ENCODE results near the gene RPN1.

The RPN1 gene

GRCh38 chr3:128618398-128618726 is 32.3 kb downstream of the RPN1 start:
- peaks cover 26% of the 10 kb centered on the region for H3K79me2 ChIP-seq (ENCODE audit: insufficient read depth, low read length)
- H3K4me3 ChIP-seq (ENCODE audit: low read depth in 1 of 2, low read length in 2 of 2) = peak overlapping the region; percentile 60 to 91
- ATAC-seq (ENCODE audit: insufficient read depth, low read depth) (no peak), DNase-seq (no peak)
- peak overlapping the region; percentile 81 for H3K9ac ChIP-seq (ENCODE audit: low read depth, low read length)
- TF ChIP-seq EZH2 (IDR thresholded peaks at IDR 0.05; ENCODE audit: borderline replicate concordance, low read depth, low read length, severe bottlenecking) (no peak), CTCF (IDR thresholded peaks at IDR 0.05; ENCODE audit: borderline replicate concordance, extremely low read depth, low read length, poor library complexity, severe bottlenecking) (no peak)
- peaks cover 36% of the 10 kb centered on the region for H3K4me1 ChIP-seq (ENCODE audit: insufficient read depth, low read length)
- peak overlapping the region; percentile 99 for H3K4me2 ChIP-seq (ENCODE audit: insufficient read depth, low read length)
- peaks cover 6% of the 10 kb centered on the region; the same call in 1 of the 2 replicates for H4K20me1 ChIP-seq (ENCODE audit: insufficient read depth, low read length)
- peaks cover 51% of the 10 kb centered on the region for H3K36me3 ChIP-seq (ENCODE audit: insufficient read depth, low read length)
- peak overlapping the region; percentile 90 for H2AFZ ChIP-seq (ENCODE audit: low read depth, low read length)
- peak overlapping the region; percentile 84 for H3K27ac ChIP-seq (ENCODE audit: low read length)
- no peaks in the 10 kb centered on the region for H3K9me3 ChIP-seq (ENCODE audit: insufficient read depth, low read length, severe bottlenecking)
- H3K27me3 ChIP-seq (ENCODE audit: insufficient read depth, low read length, poor library complexity) = no peaks in the 10 kb centered on the region

GRCh38 chr3:128617557-128618397 is 32.8 kb downstream of the RPN1 start:
- no peaks in the 10 kb centered on the region for H3K9me3 ChIP-seq (ENCODE audit: insufficient read depth, low read length, severe bottlenecking)
- H2AFZ ChIP-seq (ENCODE audit: low read depth, low read length) = peak overlapping the region; percentile 90
- peaks cover 45% of the 10 kb centered on the region for H3K36me3 ChIP-seq (ENCODE audit: insufficient read depth, low read length)
- no peaks in the 10 kb centered on the region for H3K27me3 ChIP-seq (ENCODE audit: insufficient read depth, low read length, poor library complexity)
- peak; percentile 84 for TF ChIP-seq CTCF (IDR thresholded peaks at IDR 0.05; ENCODE audit: borderline replicate concordance, extremely low read depth, low read length, poor library complexity, severe bottlenecking)
- TF ChIP-seq EZH2 (IDR thresholded peaks at IDR 0.05; ENCODE audit: borderline replicate concordance, low read depth, low read length, severe bottlenecking) = no peak
- peak overlapping the region; percentile 60 to 91 for H3K4me3 ChIP-seq (ENCODE audit: low read depth in 1 of 2, low read length in 2 of 2)
- H3K27ac ChIP-seq (ENCODE audit: low read length) = peak overlapping the region; percentile 84
- H3K4me2 ChIP-seq (ENCODE audit: insufficient read depth, low read length) = peak overlapping the region; percentile 99
- DNase-seq (peak; percentile 98), ATAC-seq (ENCODE audit: insufficient read depth, low read depth) (peak; percentile 93)
- peak overlapping the region; percentile 81 for H3K9ac ChIP-seq (ENCODE audit: low read depth, low read length)
- peaks cover 6% of the 10 kb centered on the region; the same call in 1 of the 2 replicates for H4K20me1 ChIP-seq (ENCODE audit: insufficient read depth, low read length)
- peaks cover 36% of the 10 kb centered on the region for H3K4me1 ChIP-seq (ENCODE audit: insufficient read depth, low read length)
- peaks cover 23% of the 10 kb centered on the region for H3K79me2 ChIP-seq (ENCODE audit: insufficient read depth, low read length)

GRCh38 chr3:128617270-128617556 is 33.4 kb downstream of the RPN1 start:
- H3K27ac ChIP-seq (ENCODE audit: low read length) = peak overlapping the region; percentile 74
- H2AFZ ChIP-seq (ENCODE audit: low read depth, low read length) = peak overlapping the region; percentile 87
- TF ChIP-seq CTCF (IDR thresholded peaks at IDR 0.05; ENCODE audit: borderline replicate concordance, extremely low read depth, low read length, poor library complexity, severe bottlenecking) (no peak), EZH2 (IDR thresholded peaks at IDR 0.05; ENCODE audit: borderline replicate concordance, low read depth, low read length, severe bottlenecking) (no peak)

More at GRCh38 chr3:128617270-128617556, 33.4 kb downstream of the RPN1 start:
- Histone ChIP-seq H3K4me2 (ENCODE audit: insufficient read depth, low read length) (peak overlapping the region; percentile 99), H3K4me3 (ENCODE audit: low read depth in 1 of 2, low read length in 2 of 2) (peak overlapping the region in 1 of 2 experiments; percentile 91; a peak in 3 of 4 replicates), H3K9me3 (ENCODE audit: insufficient read depth, low read length, severe bottlenecking) (no peaks in the 10 kb centered on the region), H3K79me2 (ENCODE audit: insufficient read depth, low read length) (peaks cover 20% of the 10 kb centered on the region), H3K4me1 (ENCODE audit: insufficient read depth, low read length) (peaks cover 36% of the 10 kb centered on the region), H4K20me1 (ENCODE audit: insufficient read depth, low read length) (peaks cover 5% of the 10 kb centered on the region; the same call in 1 of the 2 replicates), H3K27me3 (ENCODE audit: insufficient read depth, low read length, poor library complexity) (no peaks in the 10 kb centered on the region), H3K9ac (ENCODE audit: low read depth, low read length) (peak overlapping the region; percentile 81), H3K36me3 (ENCODE audit: insufficient read depth, low read length) (peaks cover 41% of the 10 kb centered on the region)
- no peak for ATAC-seq (ENCODE audit: insufficient read depth, low read depth)
- no peak for DNase-seq

Data from DND-41 (cell line).